NCI-H128 (cell line): ENCODE results near the gene MAPT.

Experiments
- DNase-seq: peaks from one replicate; lab custom pipeline; 2025; ENCODE audit not compliant: unreplicated experiment; lab: John Stamatoyannopoulos, UW

Gene MAPT

DNA sequence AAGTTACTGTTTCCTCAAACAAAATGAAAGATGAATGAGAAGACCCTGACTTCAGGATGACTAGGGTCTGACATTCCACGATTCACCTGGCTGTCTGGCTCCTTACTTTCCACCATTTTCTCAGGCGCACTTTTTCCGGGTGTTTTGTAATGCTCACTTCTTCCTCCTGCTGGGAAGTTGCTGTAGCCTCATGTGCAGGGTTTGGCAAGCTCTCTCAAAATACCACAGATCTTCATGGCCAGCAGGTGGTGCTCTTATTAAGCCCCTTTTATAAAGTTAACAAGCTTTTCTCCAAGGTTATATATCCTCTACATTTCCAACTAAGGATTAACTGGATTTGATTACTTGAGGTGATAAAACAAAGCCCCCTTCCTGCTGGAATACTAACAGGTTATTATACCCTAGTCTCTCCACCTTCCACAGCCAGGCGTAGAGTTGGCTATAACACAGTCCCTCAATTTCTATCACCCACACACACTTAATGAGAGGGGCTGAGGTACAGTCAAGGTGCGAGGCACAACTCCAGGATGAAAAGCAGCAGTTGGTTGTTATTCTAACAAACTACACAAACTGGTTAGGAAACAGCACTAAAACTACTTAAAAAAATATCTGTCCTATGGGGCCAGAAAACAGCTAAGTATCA is 150.1 kb downstream of the MAPT start:
- peak; percentile 2 for DNase-seq

DNA sequence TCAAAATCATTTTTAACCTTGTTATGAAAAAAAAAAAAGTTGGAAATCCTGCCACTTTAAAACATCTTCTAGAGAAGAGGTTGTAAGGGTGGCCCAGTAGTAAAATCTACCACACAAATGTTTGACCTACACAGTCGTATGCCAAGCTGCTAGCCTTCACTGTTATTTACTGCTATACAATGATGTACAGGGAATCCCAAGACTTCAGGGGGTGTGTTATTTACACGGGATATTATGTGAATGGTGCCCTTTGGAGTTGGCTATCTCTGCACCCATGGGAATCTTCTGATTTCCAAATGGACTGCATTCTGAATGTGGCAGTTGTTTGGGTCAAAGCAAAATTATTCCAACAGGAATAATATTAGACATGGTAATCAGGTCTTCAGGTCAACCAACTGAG is 150.6 kb downstream of the MAPT start:
- no peak for DNase-seq

GRCh38 chr17:46045639-46046038 is 151.3 kb downstream of the MAPT start:
- DNase-seq = no peak

DNA sequence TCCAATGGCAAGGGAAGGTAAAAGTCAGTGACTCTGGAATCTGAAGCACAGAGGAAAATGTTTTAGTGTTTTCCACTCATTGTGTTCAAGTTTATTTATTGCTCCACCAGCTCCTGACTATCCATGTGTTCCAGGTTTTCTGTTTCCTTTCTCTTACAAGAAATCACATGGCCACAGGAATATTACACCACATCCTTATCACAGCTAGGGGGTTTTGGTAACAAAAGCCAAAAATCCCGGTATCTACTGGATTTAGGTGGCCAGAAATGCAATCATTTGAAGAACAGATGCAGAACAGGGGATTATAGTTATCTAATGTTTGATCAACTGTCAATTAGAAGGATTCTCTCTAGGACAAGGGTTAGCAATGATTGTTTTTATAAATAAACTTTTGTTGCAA is 152.6 kb downstream of the MAPT start:
- DNase-seq = no peak

GRCh38 chr17:46047398-46047797 is 153.0 kb downstream of the MAPT start:
- DNase-seq = no peak

- no peak for DNase-seq
Measured at GRCh38 chr17:46047856-46048255, 153.5 kb downstream of the MAPT start.

GRCh38 chr17:46049656-46050055 is 155.3 kb downstream of the MAPT start:
- DNase-seq = no peak

- no peak for DNase-seq
Measured at GRCh38 chr17:46053911-46054534, 159.7 kb downstream of the MAPT start.

- no peak for DNase-seq
Measured at GRCh38 chr17:46056800-46057304, 162.5 kb downstream of the MAPT start.

- no peak for DNase-seq
Measured at GRCh38 chr17:46057366-46057765, 163.0 kb downstream of the MAPT start.

DNA sequence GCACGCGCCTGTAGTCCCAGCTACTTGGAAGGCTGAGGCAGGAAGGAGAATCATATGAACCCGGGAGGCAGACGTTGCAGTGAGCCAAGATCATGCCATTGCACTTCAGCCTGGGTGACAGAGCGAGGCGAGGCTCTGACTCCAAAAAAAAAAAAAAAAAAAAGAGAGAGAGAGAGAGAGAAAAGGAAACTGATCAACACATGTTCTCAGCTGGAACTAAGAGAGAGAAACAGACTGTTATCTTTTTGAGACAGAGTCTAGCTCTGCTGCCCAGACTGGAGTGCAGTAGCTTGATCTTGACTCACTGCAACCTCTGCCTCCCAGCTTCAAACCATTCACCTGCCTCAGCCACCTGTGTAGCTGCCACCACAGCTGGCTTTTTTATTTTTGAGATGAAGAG is 165.1 kb downstream of the MAPT start:
- DNase-seq = no peak

- no peak for DNase-seq
Measured at GRCh38 chr17:46060461-46060860, 166.1 kb downstream of the MAPT start.

- no peak for DNase-seq
Measured at GRCh38 chr17:46061435-46061834, 167.1 kb downstream of the MAPT start.

DNA sequence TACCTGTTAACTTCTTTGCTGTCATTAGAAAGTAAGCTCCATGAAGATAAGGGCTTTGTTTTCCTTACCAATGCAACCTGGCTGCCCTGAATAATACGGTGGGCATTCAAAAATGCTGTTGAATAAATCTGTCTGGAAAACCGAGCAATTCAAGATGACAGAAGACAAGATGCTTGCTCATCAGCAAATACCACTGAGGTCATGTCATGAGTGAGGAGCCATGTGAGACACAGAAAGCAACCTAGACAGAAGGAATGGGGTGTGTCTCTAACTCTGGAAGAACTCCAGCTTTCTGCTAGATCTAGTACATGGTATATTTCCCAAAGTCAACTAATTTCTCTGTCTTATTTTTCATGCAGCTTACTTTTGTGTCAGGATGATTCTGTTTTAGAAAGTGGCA is 168.9 kb downstream of the MAPT start:
- no peak for DNase-seq

GRCh38 chr17:46064460-46064859 is 170.1 kb downstream of the MAPT start:
- DNase-seq = no peak

DNA sequence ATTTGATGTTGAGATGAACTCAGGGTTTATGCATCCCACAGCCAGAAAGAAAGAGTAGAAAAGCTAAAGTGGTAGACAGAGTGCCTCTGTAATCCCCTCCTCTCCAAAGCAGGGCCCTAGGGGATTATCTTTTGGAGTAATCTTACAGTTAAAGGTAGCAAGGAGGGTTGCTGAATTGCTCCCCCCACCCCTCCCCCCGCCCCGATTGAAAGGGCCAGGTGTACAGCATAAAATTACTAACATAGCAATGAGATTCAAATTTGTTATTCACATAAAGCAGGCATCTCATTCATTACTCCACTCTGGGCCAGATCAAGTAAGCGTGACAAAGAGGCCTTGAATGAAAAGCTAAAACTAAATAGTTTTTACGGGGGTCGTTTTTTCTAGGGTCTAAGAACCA is 177.4 kb downstream of the MAPT start:
- DNase-seq = peak; percentile 7

- DNase-seq = no peak
Measured at GRCh38 chr17:46072998-46073397, 178.6 kb downstream of the MAPT start.

- DNase-seq = no peak
Measured at GRCh38 chr17:46074540-46074939, 180.2 kb downstream of the MAPT start.
